K562 (cell line): ENCODE results near the gene AKAP14. TPM values are rescaled to one million over a fixed set of nuclear protein-coding genes. Genes with fewer than 3 reads are reported as not detected.

Experiments
- ATAC-seq: fragments of 200-7000 bp; cut with Tn5 transposase; 3 replicates; pipeline ENCODE4 v1.9.1; 2020; ENCODE audit warnings: moderate library complexity
- BruUV-seq: library from RNA; stranded (reverse); fragments of 400-500 nt; replicated peaks from 2 replicates; lab custom pipeline; 2021; lab: Mats Ljungman, UMichigan
- CTCF ChIA-PET: fragments of 300-600 bp; formaldehyde crosslinking; extraction: SDS; loops from one replicate; lab custom pipeline; 2021; ENCODE audit warnings: low intra/inter-chr PET ratio; lab: Yijun Ruan, JAX
- POLR2A ChIA-PET: fragments of 300-600, 350-650 bp; sonication (Branson Sonifier 250); formaldehyde crosslinking; extraction: SDS; loops from one replicate; lab custom pipeline; 2021; ENCODE audit warnings: antibody characterized with exemption, inconsistent platforms; lab: Yijun Ruan, JAX
- DNase-seq, 4 experiments: peaks; one replicate each; pipeline versions ENCODE4 v3.0.0 to v3.0.0-alpha.2; 2011 to 2018; ENCODE audit warnings: low spot score in 3 of 4, mixed read lengths in 3 of 4; ENCODE audit errors: extremely low read depth in 1 of 4
- FAIRE-seq: peaks from 2 replicates; lab custom pipeline; 2011; peaks lifted over from hg19 to GRCh38; lab: Jason Lieb, UNC
- H2AFZ ChIP-seq: 2 replicates; pipeline ENCODE4 v1.6.0; 2011; ENCODE audit warnings: low read depth, low read length, control low read depth, inconsistent platforms
- H3K27ac ChIP-seq: fragments of 200-600 bp; 3 replicates; pipeline ENCODE4 v1.8.0; 2011; ENCODE audit warnings: low read depth, mild to moderate bottlenecking, control low read depth, inconsistent platforms, low read length, moderate library complexity, mixed read lengths; ENCODE audit errors: extremely low read depth
- H3K27me3 ChIP-seq, 2 experiments: fragments of 300-600 bp in 1 of 2; 2 replicates in 1 of 2; 3 replicates in 1 of 2; pipeline versions ENCODE4 v1.6.0 to v1.8.0; 2011; ENCODE audit warnings: inconsistent platforms in 2 of 2, low read length in 2 of 2, mild to moderate bottlenecking in 1 of 2, mixed read lengths in 1 of 2, moderate library complexity in 1 of 2; ENCODE audit not compliant: control insufficient read depth in 2 of 2, insufficient read depth in 2 of 2
- H3K36me3 ChIP-seq: fragments of 300-600 bp; 3 replicates; pipeline ENCODE4 v1.8.0; 2011; ENCODE audit warnings: mild to moderate bottlenecking, low read length, inconsistent platforms; ENCODE audit not compliant: control insufficient read depth, insufficient read depth
- H3K4me1 ChIP-seq, 2 experiments: fragments of 200-600 bp in 1 of 2; replicated peaks in 1 of 2; 2 replicates in 1 of 2; 3 replicates in 1 of 2; pipeline versions ENCODE4 v1.5.1 to v1.8.0; 2011; ENCODE audit warnings: inconsistent platforms in 2 of 2, low read length in 2 of 2, mild to moderate bottlenecking in 1 of 2, mixed read lengths in 1 of 2, moderate library complexity in 1 of 2; ENCODE audit not compliant: control insufficient read depth in 2 of 2, insufficient read depth in 2 of 2
- H3K4me2 ChIP-seq: 2 replicates; pipeline ENCODE4 v1.6.1; 2011; ENCODE audit warnings: low read length, control low read depth, inconsistent platforms, mixed read lengths; ENCODE audit not compliant: insufficient read depth
- H3K4me3 ChIP-seq: fragments of 200-600 bp; sonication (generic), shearing (Covaris generic); 2 replicates; pipeline ENCODE4 v1.5.1; 2016; ENCODE audit warnings: control low read depth, inconsistent platforms
- H3K79me2 ChIP-seq: fragments of 200-600 bp; 3 replicates; pipeline ENCODE4 v1.8.0; 2011; ENCODE audit warnings: low read length, inconsistent platforms; ENCODE audit not compliant: control insufficient read depth, insufficient read depth
- H3K9ac ChIP-seq, 2 experiments: 2 replicates each; pipeline versions ENCODE4 v1.6.0 to v1.6.1; 2011; ENCODE audit warnings: low read depth in 2 of 2, low read length in 2 of 2, control low read depth in 1 of 2, inconsistent platforms in 1 of 2, mild to moderate bottlenecking in 1 of 2, mixed read lengths in 1 of 2; ENCODE audit not compliant: insufficient read depth in 1 of 2
- H3K9me1 ChIP-seq: one replicate; pipeline ENCODE4 v1.6.0; 2011; ENCODE audit warnings: inconsistent platforms, mild to moderate bottlenecking, low read length, moderate library complexity; ENCODE audit not compliant: control insufficient read depth, insufficient read depth
- H3K9me3 ChIP-seq: replicated peaks from 2 replicates; pipeline ENCODE4 v1.5.1; 2011; ENCODE audit warnings: low read depth, low read length, inconsistent platforms; ENCODE audit not compliant: control insufficient read depth, insufficient read depth
- H4K20me1 ChIP-seq: replicated peaks from 2 replicates; pipeline ENCODE4 v1.6.1; 2011; ENCODE audit warnings: low read length, inconsistent platforms, mixed read lengths; ENCODE audit not compliant: control insufficient read depth, insufficient read depth
- AFF4 ChIP-seq: sonication (generic); formaldehyde crosslinking; IDR thresholded peaks from 2 replicates; pipeline ENCODE4 v1.8.0; 2023; ENCODE audit warnings: mild to moderate bottlenecking, missing genetic modification reagents
- BCL6 ChIP-seq: fragments of 250-450 bp; sonication (Bioruptor Pico); IDR thresholded peaks from 2 replicates; pipeline ENCODE4 v1.4.0; 2020
- CHD7 ChIP-seq: fragments of 200-600 bp; sonication (generic); IDR thresholded peaks from one replicate; pipeline ENCODE4 v1.6.1; 2012; ENCODE audit warnings: mild to moderate bottlenecking, low read depth, low read length, inconsistent platforms
- MCM5 ChIP-seq: fragments of 450-650 bp; IDR thresholded peaks from 2 replicates; pipeline ENCODE4 v1.6.1; 2016; ENCODE audit warnings: low read depth
- ZNF253 ChIP-seq: fragments of 250-450 bp; sonication (Bioruptor Pico); conservative IDR thresholded peaks from 2 replicates; pipeline ENCODE4 v1.6.1; 2021; ENCODE audit warnings: mild to moderate bottlenecking
- in situ Hi-C: fragments of 300-500 bp; cut with MboI; formaldehyde crosslinking; loops from 4 replicates; pipeline ENCODE4 v1.15.0; 2018; ENCODE audit warnings: inconsistent platforms, mixed read lengths
- intact Hi-C: fragments of 100-400 bp; cut with micrococcal nuclease; formaldehyde crosslinking; loops from 2 replicates; pipeline ENCODE4 v1.14.2; 2022
- polyA plus RNA-seq, 8 experiments: library from polyadenylated mRNA; depleted of rRNA in 4 of 8; stranded (reverse) in 5 of 8; unstranded in 3 of 8; fragments of >200 nt; fragmentation: Nextera tagmentation in 2 of 8; fragmentation: Illumina TruSeq in 1 of 8; extraction: Ambion mirVana in 2 of 8; extraction: Trizol in 1 of 8; gene quantifications; 2 replicates each; pipeline versions ENCODE4 v1.2.1 to v1.2.3, GENCODE V29; 2011 to 2014; ENCODE audit warnings: inconsistent platforms in 1 of 8, missing spikeins in 1 of 8
- total RNA-seq, 7 experiments: library from RNA; depleted of rRNA in 6 of 7; stranded (reverse); fragments of >200 nt in 6 of 7; fragmentation: Illumina TruSeq in 2 of 7; extraction: Trizol in 2 of 7; gene quantifications; 2 replicates each; pipeline versions ENCODE4 v1.2.1 to v1.2.3, GENCODE V29; 2011 to 2021; ENCODE audit warnings: low replicate concordance in 1 of 7
- TF ChIP-seq, protein P1 (sequence below), 2 experiments: fragments of 200-800 bp in 1 of 2; sonication (Bioruptor generic) in 1 of 2; sonication (generic) in 1 of 2; formaldehyde crosslinking in 1 of 2; IDR thresholded peaks in 1 of 2; conservative IDR thresholded peaks in 1 of 2; 2 replicates each; pipeline versions ENCODE4 v1.5.0 to v1.6.1; 2016 to 2020; ENCODE audit warnings: missing compliant biosample characterization in 1 of 2, missing genetic modification characterization in 1 of 2, missing genetic modification reagents in 1 of 2

Gene AKAP14
- total and polyA plus RNA-seq, 9 of the 15 experiments (the other 6 are each of a cell fraction or from before 2014, with no cell fraction given): not detected

- in situ Hi-C loops: no loop called here
- FAIRE-seq: no peak
- TF ChIP-seq AFF4 (CRISPR knock-in tag) (no peak), CHD7 (no peak), ZNF253 (no peak), BCL6 (CRISPR knock-in tag) (no peak), MCM5 (no peak)
- TF ChIP-seq, protein P1, sequence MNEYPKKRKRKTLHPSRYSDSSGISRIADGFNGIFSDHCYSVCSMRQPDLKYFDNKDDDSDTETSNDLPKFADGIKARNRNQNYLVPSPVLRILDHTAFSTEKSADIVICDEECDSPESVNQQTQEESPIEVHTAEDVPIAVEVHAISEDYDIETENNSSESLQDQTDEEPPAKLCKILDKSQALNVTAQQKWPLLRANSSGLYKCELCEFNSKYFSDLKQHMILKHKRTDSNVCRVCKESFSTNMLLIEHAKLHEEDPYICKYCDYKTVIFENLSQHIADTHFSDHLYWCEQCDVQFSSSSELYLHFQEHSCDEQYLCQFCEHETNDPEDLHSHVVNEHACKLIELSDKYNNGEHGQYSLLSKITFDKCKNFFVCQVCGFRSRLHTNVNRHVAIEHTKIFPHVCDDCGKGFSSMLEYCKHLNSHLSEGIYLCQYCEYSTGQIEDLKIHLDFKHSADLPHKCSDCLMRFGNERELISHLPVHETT (CRISPR knock-in tag; conservative IDR thresholded peaks at IDR 0.05 in 1 of 2, IDR thresholded peaks at IDR 0.05 in 1 of 2): no peak
Measured at GRCh38 chrX:119960625-119961024, 64.9 kb downstream of the AKAP14 start.

More at GRCh38 chrX:119960625-119961024, 64.9 kb downstream of the AKAP14 start:
- no TSS peak for BruUV-seq
- intact Hi-C loops: no loop called here
- Histone ChIP-seq H3K4me1 (no peaks in the 10 kb centered on the region), H3K4me3 (no peak overlapping the region), H3K9me3 (no peaks in the 10 kb centered on the region), H3K4me2 (no peak overlapping the region), H3K9me1 (no peaks in the 10 kb centered on the region), H3K36me3 (no peaks in the 10 kb centered on the region), H3K9ac (no peak overlapping the region), H4K20me1 (no peaks in the 10 kb centered on the region), H3K79me2 (no peaks in the 10 kb centered on the region), H3K27me3 (no peaks in the 10 kb centered on the region), H3K27ac (no peak overlapping the region), H2AFZ (no peak overlapping the region)
- ChIA-PET POLR2A (no interaction called here), CTCF (no interaction called here)
- no peak for ATAC-seq
- DNase-seq: no peak
